ENCODE measurements around the gene MAML3. TPM values are rescaled to one million over a fixed set of nuclear protein-coding genes. Genes with fewer than 3 reads are reported as not detected.

Gene MAML3
- total RNA-seq, 1 experiment from 2014 or later = 12.1 TPM

GRCh38 chr4:139893801-139894200 is 260.2 kb downstream of the MAML3 start:
- no peaks in the 10 kb centered on the region for H3K4me1 Mint-ChIP-seq (ENCODE audit: low read depth, unreplicated experiment)
- Histone ChIP-seq H3K36me3 (ENCODE audit: control insufficient read depth, insufficient read depth, low read length) (no peaks in the 10 kb centered on the region), H3K4me3 (ENCODE audit: low read depth, low read length) (no peak overlapping the region), H3K9me3 (no peaks in the 10 kb centered on the region), H3K4me1 (no peaks in the 10 kb centered on the region), H3K27me3 (replicated peaks; ENCODE audit: control insufficient read depth, insufficient read depth, low read length) (no peaks in the 10 kb centered on the region)
- peaks cover 5% of the 10 kb centered on the region for H3K36me3 Mint-ChIP-seq (ENCODE audit: insufficient read depth, unreplicated experiment)
- no peaks in the 10 kb centered on the region for H3K9me3 Mint-ChIP-seq (ENCODE audit: unreplicated experiment)
- POLR2A ChIA-PET = no interaction called here
- H3K27me3 Mint-ChIP-seq (ENCODE audit: insufficient read depth, unreplicated experiment) = no peaks in the 10 kb centered on the region
- no peak overlapping the region for H3K27ac Mint-ChIP-seq (ENCODE audit: unreplicated experiment)
- intact Hi-C loops (cut with micrococcal nuclease; ENCODE audit: unreplicated experiment) = no loop called here
- CTCF ChIA-PET = no interaction called here
- no TSS peak for BruUV-seq (replicated peaks)
- H3K4me3 Mint-ChIP-seq (ENCODE audit: unreplicated experiment) = no peak overlapping the region
- DNase-seq = no peak
- no peak for TF ChIP-seq CTCF (IDR thresholded peaks at IDR 0.05; ENCODE audit: insufficient read depth in 1 of 2, low read depth in 1 of 2, low read length in 1 of 2, severe bottlenecking in 1 of 2, unreplicated experiment in 1 of 2)

- POLR2A ChIA-PET = no interaction called here
- CTCF ChIA-PET = no interaction called here
Observed at GRCh38 chr4:139892973-139893736, 260.8 kb downstream of the MAML3 start.

GRCh38 chr4:139890816-139891215 is 263.2 kb downstream of the MAML3 start:
- no peak for DNase-seq
- H3K36me3 Mint-ChIP-seq (ENCODE audit: insufficient read depth, unreplicated experiment) = peaks cover 5% of the 10 kb centered on the region
- no peak overlapping the region for H3K27ac Mint-ChIP-seq (ENCODE audit: unreplicated experiment)
- H3K9me3 ChIP-seq = no peaks in the 10 kb centered on the region
- BruUV-seq (replicated peaks) = no TSS peak
- ChIA-PET CTCF (no interaction called here), POLR2A (no interaction called here)
- intact Hi-C loops (cut with micrococcal nuclease; ENCODE audit: unreplicated experiment) = no loop called here
- no peaks in the 10 kb centered on the region for H3K27me3 Mint-ChIP-seq (ENCODE audit: insufficient read depth, unreplicated experiment)
- no peak overlapping the region for H3K4me3 Mint-ChIP-seq (ENCODE audit: unreplicated experiment)
- H3K36me3 ChIP-seq (ENCODE audit: control insufficient read depth, insufficient read depth, low read length) = no peaks in the 10 kb centered on the region
- no peaks in the 10 kb centered on the region for H3K4me1 ChIP-seq
- no peaks in the 10 kb centered on the region for H3K4me1 Mint-ChIP-seq (ENCODE audit: low read depth, unreplicated experiment)
- no peak overlapping the region for H3K4me3 ChIP-seq (ENCODE audit: low read depth, low read length)
- no peak for TF ChIP-seq CTCF (IDR thresholded peaks at IDR 0.05; ENCODE audit: insufficient read depth in 1 of 2, low read depth in 1 of 2, low read length in 1 of 2, severe bottlenecking in 1 of 2, unreplicated experiment in 1 of 2)
- no peaks in the 10 kb centered on the region for H3K9me3 Mint-ChIP-seq (ENCODE audit: unreplicated experiment)
- no peaks in the 10 kb centered on the region for H3K27me3 ChIP-seq (replicated peaks; ENCODE audit: control insufficient read depth, insufficient read depth, low read length)

More at GRCh38 chr4:139892973-139893736, 260.8 kb downstream of the MAML3 start:
- H3K36me3 Mint-ChIP-seq (ENCODE audit: insufficient read depth, unreplicated experiment) = peaks cover 5% of the 10 kb centered on the region
- H3K4me1 Mint-ChIP-seq (ENCODE audit: low read depth, unreplicated experiment) = no peaks in the 10 kb centered on the region
- TF ChIP-seq CTCF (IDR thresholded peaks at IDR 0.05; ENCODE audit: insufficient read depth in 1 of 2, low read depth in 1 of 2, low read length in 1 of 2, severe bottlenecking in 1 of 2, unreplicated experiment in 1 of 2) = no peak
- DNase-seq = no peak
- no TSS peak for BruUV-seq (replicated peaks)
- Histone ChIP-seq H3K36me3 (ENCODE audit: control insufficient read depth, insufficient read depth, low read length) (no peaks in the 10 kb centered on the region), H3K4me3 (ENCODE audit: low read depth, low read length) (no peak overlapping the region), H3K27me3 (replicated peaks; ENCODE audit: control insufficient read depth, insufficient read depth, low read length) (no peaks in the 10 kb centered on the region), H3K4me1 (no peaks in the 10 kb centered on the region), H3K9me3 (no peaks in the 10 kb centered on the region)
- no peaks in the 10 kb centered on the region for H3K9me3 Mint-ChIP-seq (ENCODE audit: unreplicated experiment)
- intact Hi-C loops (cut with micrococcal nuclease; ENCODE audit: unreplicated experiment) = no loop called here
- no peak overlapping the region for H3K4me3 Mint-ChIP-seq (ENCODE audit: unreplicated experiment)
- no peak overlapping the region for H3K27ac Mint-ChIP-seq (ENCODE audit: unreplicated experiment)
- no peaks in the 10 kb centered on the region for H3K27me3 Mint-ChIP-seq (ENCODE audit: insufficient read depth, unreplicated experiment)

All from Caco-2 (cell line).